Effector memory CD4-positive, alpha-beta T cell (primary cell): ENCODE measurements around the gene ADAMTS8.

ENCODE experiments used
- DNase-seq, 3 donors: peaks; one replicate each; pipeline ENCODE4 v3.0.0-alpha.2; 2020
- H3K27ac ChIP-seq: 2 replicates; pipeline ENCODE4 v1.7.0; 2013; ENCODE audit warnings: mild to moderate bottlenecking, low read length, moderate library complexity; ENCODE audit not compliant: insufficient read depth, poor library complexity, severe bottlenecking
- H3K27me3 ChIP-seq: replicated peaks from 2 replicates; pipeline ENCODE4 v1.7.0; 2013; ENCODE audit warnings: mild to moderate bottlenecking, low read length; ENCODE audit not compliant: insufficient read depth, control insufficient read depth, poor library complexity, severe bottlenecking
- H3K36me3 ChIP-seq: 2 replicates; pipeline ENCODE4 v1.7.0; 2013; ENCODE audit warnings: mild to moderate bottlenecking, low read length, moderate library complexity; ENCODE audit not compliant: control insufficient read depth, insufficient read depth
- H3K4me1 ChIP-seq: 2 replicates; pipeline ENCODE4 v1.7.0; 2013; ENCODE audit warnings: low read length, mild to moderate bottlenecking; ENCODE audit not compliant: control insufficient read depth, insufficient read depth, poor library complexity, severe bottlenecking
- H3K4me3 ChIP-seq: 2 replicates; pipeline ENCODE4 v1.7.0; 2013; ENCODE audit warnings: low read length, low read depth, mild to moderate bottlenecking; ENCODE audit not compliant: insufficient read depth, poor library complexity, severe bottlenecking
- H3K9me3 ChIP-seq: 2 replicates; pipeline ENCODE4 v1.7.0; 2013; ENCODE audit warnings: mild to moderate bottlenecking, low read length, moderate library complexity; ENCODE audit not compliant: control insufficient read depth

The ADAMTS8 gene

DNA sequence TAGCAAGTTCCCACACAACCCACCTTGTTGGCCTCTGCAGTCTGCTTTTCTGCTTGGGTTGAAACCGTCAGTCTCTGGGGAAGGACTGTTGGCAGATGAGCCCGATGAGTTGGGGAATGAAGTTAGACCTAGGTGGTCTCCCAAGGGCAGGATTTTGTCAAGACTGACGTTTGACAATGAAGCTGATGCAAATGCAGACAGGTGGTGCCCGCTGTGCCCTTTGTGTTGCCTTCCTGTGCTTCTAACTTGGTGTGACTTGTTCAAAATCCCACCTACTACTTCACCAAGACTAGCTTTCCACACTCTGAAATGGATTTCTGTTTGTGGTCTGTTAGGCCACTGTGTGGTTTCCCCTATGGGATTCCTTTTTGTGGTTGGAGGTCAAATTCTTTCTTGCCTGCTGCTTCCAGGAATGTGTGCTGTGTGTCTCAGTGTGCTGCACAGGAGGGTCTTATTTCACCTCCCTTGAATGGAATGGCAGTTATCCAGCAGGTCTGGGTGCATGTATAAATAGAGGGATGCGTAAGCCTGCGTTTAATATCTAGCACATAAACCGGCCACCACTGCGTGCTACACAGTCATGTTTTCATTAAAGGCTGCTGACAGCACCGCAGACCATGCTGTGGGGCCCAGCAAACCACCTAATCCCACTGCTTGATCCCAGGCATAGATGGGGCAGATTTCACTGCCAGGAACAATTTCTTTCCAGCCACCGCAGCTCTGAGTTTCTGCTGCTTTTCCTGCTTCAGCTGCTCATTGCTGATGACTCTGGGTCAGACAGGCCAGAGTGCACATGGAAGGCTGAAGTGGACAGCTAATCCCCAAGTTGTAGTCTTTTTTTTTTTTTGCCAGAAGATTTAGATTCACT is 44.8 kb downstream of the ADAMTS8 start:
- Histone ChIP-seq H3K4me1 (no peaks in the 10 kb centered on the region), H3K36me3 (no peaks in the 10 kb centered on the region), H3K4me3 (no peak overlapping the region), H3K9me3 (no peaks in the 10 kb centered on the region), H3K27ac (no peak overlapping the region), H3K27me3 (no peaks in the 10 kb centered on the region)
- DNase-seq, result no peak

DNA sequence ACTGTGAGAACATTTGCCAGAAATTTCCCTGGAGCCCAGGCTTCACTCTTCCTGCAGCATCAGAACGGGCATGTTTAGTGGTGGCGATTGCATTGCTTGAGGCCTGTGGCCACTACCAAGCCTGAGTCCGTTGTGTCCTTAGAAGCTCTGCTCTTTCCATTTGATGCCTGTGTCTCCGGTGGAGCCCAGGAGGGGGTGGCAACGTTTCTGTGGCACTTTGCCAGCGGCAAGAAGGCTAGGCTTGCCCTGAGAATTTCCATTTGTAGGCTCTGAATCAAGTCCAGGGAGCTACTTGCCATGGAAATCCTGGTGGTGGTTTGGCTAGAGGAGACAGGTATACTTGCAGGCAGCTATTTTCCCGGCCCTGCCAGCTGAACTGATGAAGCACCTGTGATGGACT is 47.1 kb downstream of the ADAMTS8 start:
- no peaks in the 10 kb centered on the region for H3K27me3 ChIP-seq
- no peaks in the 10 kb centered on the region for H3K9me3 ChIP-seq
- no peak for DNase-seq
- H3K4me1 ChIP-seq, result no peaks in the 10 kb centered on the region
- no peak overlapping the region for H3K27ac ChIP-seq
- no peak overlapping the region for H3K4me3 ChIP-seq
- no peaks in the 10 kb centered on the region for H3K36me3 ChIP-seq

- H3K4me1 ChIP-seq, result no peaks in the 10 kb centered on the region
- DNase-seq, result no peak
- no peak overlapping the region for H3K27ac ChIP-seq
- H3K4me3 ChIP-seq, result no peak overlapping the region
- no peaks in the 10 kb centered on the region for H3K27me3 ChIP-seq
- H3K36me3 ChIP-seq, result no peaks in the 10 kb centered on the region
- no peaks in the 10 kb centered on the region for H3K9me3 ChIP-seq
These were observed 47.6 kb downstream of the ADAMTS8 start for GRCh38 chr11:130380778-130381177.

DNA sequence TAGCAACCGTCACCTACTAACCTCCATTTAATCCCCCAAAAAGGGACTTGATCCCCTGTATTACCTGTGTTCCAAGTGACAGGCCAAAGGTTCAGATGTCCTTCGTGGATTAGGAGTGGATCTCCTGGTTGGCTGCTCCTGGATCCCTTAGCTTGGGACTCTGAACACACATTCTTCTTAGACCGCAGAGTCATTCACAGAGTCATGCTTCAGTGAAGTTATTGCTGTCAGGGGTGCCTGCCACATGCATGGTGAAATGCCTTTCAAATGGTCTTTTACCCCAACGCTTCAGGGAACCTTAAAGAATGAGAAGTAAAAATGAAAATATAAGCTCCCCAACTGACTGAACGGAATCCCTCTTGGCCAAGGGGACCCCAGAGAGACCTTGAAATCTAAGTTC is 49.1 kb downstream of the ADAMTS8 start:
- Histone ChIP-seq H3K4me1 (no peaks in the 10 kb centered on the region), H3K27ac (no peak overlapping the region), H3K27me3 (no peaks in the 10 kb centered on the region), H3K4me3 (no peak overlapping the region), H3K9me3 (no peaks in the 10 kb centered on the region), H3K36me3 (no peaks in the 10 kb centered on the region)
- DNase-seq, result no peak

DNA sequence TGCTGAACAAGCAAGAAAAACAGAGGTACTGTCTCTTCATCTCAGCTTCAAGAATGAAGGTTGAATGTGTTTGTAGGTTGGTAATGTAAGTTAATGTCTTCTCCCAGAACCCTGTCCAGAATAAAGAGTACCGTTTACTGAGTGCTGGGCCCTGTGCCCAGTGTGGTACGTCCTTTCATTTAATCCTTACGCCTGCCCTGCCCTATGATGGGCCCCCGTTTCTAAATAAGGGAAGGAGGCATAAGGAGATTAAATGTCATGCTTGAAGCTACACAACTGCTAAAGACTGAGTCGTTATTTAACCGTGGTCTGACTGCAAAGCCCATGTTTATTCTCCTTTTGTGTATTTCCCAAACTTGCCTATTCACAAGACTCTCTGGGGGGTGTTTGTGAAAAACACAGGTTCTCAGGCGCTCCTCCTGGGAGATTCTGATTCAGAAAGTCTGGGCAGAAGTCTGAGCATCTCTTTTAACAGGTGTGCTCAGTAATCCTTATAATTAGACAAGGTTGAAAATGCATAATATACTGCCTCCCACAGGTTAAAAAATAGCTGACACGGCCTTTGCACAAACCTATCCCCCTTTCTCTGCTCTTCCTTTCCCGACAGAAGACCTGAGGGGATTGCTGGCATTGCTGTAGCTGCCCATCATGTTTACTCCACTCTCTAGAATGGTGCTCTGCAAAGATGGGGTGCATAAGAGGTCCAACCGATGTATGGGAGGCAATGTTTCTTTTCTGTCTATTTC is 57.4 kb downstream of the ADAMTS8 start:
- DNase-seq, result no peak
- no peaks in the 10 kb centered on the region for H3K27me3 ChIP-seq
- no peaks in the 10 kb centered on the region for H3K4me1 ChIP-seq
- H3K27ac ChIP-seq, result no peak overlapping the region
- no peaks in the 10 kb centered on the region for H3K36me3 ChIP-seq
- H3K4me3 ChIP-seq, result no peak overlapping the region
- H3K9me3 ChIP-seq, result no peaks in the 10 kb centered on the region

DNA sequence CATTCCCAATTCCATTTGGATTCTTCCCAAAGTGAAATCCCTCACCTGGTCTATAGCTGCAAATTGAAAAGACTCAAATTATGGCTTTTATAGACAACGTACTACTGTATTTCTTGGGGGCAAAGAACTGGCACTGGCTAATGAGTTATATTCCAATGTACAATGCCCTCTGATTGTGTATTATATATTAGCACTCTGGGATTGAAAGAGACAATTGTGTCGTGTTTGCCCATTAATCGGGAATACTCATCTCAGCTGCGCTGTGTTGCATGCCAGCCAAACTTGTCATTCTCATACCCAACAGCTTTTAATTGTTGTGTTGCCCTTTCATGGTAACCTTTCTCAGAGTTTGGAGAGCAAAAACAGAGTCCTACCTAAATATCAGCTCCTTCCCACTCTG is 58.7 kb downstream of the ADAMTS8 start:
- no peak for DNase-seq
- H3K27me3 ChIP-seq, result no peaks in the 10 kb centered on the region
- no peak overlapping the region for H3K27ac ChIP-seq
- no peak overlapping the region for H3K4me3 ChIP-seq
- H3K9me3 ChIP-seq, result no peaks in the 10 kb centered on the region
- H3K4me1 ChIP-seq, result no peaks in the 10 kb centered on the region
- H3K36me3 ChIP-seq, result no peaks in the 10 kb centered on the region

- Histone ChIP-seq H3K36me3 (no peaks in the 10 kb centered on the region), H3K4me3 (no peak overlapping the region), H3K27ac (no peak overlapping the region), H3K4me1 (no peaks in the 10 kb centered on the region), H3K27me3 (no peaks in the 10 kb centered on the region), H3K9me3 (no peaks in the 10 kb centered on the region)
- no peak for DNase-seq
These were observed 59.2 kb downstream of the ADAMTS8 start for GRCh38 chr11:130369141-130369691.

GRCh38 chr11:130359419-130359818 is 69.0 kb downstream of the ADAMTS8 start:
- no peaks in the 10 kb centered on the region for H3K27me3 ChIP-seq
- DNase-seq, result no peak

GRCh38 chr11:130358398-130358797 is 70.0 kb downstream of the ADAMTS8 start:
- no peak overlapping the region for H3K4me3 ChIP-seq
- H3K27ac ChIP-seq, result no peak overlapping the region
- no peaks in the 10 kb centered on the region for H3K9me3 ChIP-seq

More at GRCh38 chr11:130359419-130359818, 69.0 kb downstream of the ADAMTS8 start:
- Histone ChIP-seq H3K36me3 (no peaks in the 10 kb centered on the region), H3K27ac (no peak overlapping the region), H3K4me3 (no peak overlapping the region), H3K9me3 (no peaks in the 10 kb centered on the region), H3K4me1 (no peaks in the 10 kb centered on the region)

More at GRCh38 chr11:130358398-130358797, 70.0 kb downstream of the ADAMTS8 start:
- no peaks in the 10 kb centered on the region for H3K4me1 ChIP-seq
- H3K36me3 ChIP-seq, result no peaks in the 10 kb centered on the region
- DNase-seq, result no peak
- no peaks in the 10 kb centered on the region for H3K27me3 ChIP-seq
